NCI-H1048 (cell line): ENCODE data around the gene SVBP.
A peak's percentile ranks its signal among the peaks of the same experiment; 100 is the strongest.
"Not testable (repeated sequence)": the region's sequence is repeated elsewhere in the genome, so short reads cannot be mapped to it uniquely, and the experiment has no call there.

Experiments used
- DNase-seq: peaks from one replicate; lab custom pipeline; 2025; lab: John Stamatoyannopoulos, UW

SVBP gene

DNA sequence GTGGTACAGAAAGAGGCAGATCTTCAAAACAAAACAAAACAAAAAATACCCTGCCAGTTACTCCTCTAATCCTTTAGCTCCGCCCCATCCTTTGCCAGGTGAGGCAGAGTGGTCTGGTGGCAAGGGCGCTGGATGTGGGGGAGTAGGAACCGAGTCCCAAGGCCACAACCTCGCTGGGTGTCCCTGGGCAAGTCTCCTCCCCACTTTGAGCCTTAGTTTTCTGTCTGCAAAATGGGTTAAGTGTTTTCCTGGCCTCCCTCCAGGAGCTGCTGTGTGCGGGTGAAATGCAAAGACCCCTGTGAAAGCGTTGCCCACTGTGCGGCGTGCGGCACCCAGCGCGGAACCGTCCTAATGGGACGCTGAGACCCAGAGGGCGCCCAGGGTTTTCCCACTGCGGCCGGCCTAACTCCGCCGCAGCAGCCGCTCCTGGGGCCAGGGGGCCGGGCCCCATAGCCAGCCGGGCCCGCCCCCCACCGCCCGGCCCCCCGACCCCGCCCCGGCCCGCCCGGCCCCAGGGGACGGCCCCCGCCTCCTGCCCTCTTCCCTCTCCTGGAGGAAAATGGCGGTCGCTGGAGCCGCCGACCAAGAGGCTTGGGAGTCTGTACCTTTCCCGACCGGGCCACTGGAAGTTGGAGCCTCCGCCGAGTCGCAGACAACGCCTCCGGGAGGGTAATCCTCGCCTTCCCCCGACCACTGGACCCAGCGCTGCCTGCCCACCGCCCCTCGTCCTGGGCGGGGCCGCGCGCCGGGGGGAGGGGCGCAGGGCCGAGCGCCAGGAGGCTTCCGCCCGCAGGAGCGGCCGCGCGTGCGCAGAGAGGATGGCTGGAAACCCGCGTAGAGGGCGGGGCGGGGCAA is at the start of gene SVBP, which contains the start of gene ERMAP:
TSS of gene SVBP (minus strand) at position 813 of the 855 bp plus-strand sequence. CDS start 853 bp downstream, outside the sequence.
TSS of gene ERMAP (plus strand) at position 538 of the 855 bp plus-strand sequence. CDS start 13,327 bp downstream, outside the sequence.
- peak; percentile 84 for DNase-seq

GRCh38 chr1:42866549-42866948 is 49.4 kb upstream of the SVBP start:
- DNase-seq, result no peak

- no peak for DNase-seq
These were observed 43.8 kb upstream of the SVBP start for GRCh38 chr1:42861014-42861399.

- no peak for DNase-seq
These were observed 43.3 kb upstream of the SVBP start for GRCh38 chr1:42860339-42861013.

DNA sequence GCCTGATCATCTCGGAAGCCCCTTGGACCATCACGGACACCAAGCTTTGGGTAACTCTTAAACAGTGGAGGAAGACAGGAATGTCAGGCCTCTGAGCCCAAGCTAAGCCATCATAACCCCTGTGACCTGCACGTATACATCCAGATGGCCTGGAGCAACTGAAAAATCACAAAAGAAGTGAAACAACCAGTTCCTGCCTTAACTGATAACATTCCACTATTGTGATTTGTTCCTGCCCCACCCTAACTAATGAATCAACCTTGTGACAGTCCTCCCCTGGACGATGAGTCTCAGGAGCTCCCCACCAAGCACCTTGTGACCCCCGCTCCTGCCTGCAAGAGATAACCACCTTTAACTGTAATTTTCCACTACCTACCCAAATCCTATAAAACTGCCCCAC is 42.2 kb upstream of the SVBP start:
- not testable (repeated sequence) for DNase-seq

DNA sequence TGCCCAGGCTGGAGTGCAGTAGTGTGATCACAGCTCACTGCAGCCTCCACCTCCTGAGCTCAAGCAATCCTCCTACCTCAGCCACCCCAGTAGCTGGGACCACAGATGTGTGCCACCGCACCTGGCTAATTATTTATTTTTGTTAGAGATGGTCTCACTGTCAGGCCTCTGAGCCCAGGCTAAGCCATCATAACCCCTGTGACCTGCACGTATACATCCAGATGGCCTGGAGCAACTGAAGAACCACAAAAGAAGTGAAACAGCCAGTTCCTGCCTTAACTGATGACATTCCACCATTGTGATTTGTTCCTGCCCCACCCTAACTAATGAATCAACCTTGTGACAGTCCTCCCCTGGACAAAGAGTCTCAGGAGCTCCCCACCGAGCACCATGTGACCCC is 39.4 kb upstream of the SVBP start:
- DNase-seq, result not testable (repeated sequence)

DNA sequence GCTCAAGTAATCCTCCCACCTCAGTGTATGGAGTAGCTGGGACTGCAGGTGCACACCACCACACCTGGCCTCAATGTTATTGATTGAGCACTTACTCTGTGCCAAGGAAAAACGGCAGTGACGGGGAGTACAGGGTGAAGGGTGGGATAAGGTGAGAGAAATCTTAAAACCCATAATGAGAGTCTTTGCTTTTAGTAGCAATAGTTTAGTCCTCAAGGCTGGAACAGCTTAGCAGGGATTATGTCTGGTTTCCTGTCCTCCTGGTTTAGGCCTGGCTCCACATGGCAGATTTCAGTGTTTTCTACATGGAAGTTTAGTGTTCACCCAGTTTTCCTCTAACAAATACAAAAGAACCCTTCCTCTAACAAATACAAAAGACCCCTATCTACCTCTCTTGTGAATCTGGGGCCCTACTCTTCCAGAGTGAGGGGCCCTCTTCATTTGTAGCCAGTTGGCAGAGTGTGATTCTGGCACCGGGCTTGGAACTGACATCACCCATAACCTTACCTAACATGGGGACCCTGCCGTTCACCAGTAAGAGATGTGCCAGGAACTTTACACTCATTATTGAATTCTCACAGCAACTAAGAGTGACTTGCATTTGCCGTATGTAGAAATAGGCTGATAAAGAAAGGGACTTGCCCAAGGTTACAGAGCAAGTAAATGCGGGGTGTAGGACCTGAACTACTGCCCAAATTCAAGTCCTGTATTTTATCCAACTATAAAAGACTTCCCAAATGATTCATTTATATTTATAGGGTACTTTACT is 36.1 kb upstream of the SVBP start:
- no peak for DNase-seq

- DNase-seq, result no peak
These were observed 35.4 kb upstream of the SVBP start for GRCh38 chr1:42852608-42852980.

GRCh38 chr1:42851960-42852607 is 34.9 kb upstream of the SVBP start:
- DNase-seq, result no peak

DNA sequence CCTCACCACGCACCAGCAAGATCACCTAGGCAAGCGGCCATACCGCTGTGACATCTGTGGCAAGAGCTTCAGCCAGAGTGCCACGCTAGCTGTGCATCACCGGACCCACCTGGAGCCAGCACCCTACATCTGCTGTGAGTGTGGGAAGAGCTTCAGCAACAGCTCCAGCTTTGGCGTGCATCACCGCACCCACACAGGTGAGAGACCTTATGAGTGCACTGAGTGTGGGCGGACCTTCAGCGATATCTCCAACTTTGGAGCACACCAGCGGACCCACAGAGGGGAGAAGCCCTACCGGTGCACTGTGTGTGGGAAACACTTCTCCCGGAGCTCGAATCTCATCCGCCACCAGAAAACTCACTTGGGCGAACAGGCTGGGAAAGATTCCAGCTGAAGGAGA is 34.2 kb upstream of the SVBP start:
- DNase-seq, result no peak

- DNase-seq, result no peak
These were observed 32.7 kb upstream of the SVBP start for GRCh38 chr1:42849944-42850343.

- no peak for DNase-seq
These were observed 31.8 kb upstream of the SVBP start for GRCh38 chr1:42848823-42849537.

DNA sequence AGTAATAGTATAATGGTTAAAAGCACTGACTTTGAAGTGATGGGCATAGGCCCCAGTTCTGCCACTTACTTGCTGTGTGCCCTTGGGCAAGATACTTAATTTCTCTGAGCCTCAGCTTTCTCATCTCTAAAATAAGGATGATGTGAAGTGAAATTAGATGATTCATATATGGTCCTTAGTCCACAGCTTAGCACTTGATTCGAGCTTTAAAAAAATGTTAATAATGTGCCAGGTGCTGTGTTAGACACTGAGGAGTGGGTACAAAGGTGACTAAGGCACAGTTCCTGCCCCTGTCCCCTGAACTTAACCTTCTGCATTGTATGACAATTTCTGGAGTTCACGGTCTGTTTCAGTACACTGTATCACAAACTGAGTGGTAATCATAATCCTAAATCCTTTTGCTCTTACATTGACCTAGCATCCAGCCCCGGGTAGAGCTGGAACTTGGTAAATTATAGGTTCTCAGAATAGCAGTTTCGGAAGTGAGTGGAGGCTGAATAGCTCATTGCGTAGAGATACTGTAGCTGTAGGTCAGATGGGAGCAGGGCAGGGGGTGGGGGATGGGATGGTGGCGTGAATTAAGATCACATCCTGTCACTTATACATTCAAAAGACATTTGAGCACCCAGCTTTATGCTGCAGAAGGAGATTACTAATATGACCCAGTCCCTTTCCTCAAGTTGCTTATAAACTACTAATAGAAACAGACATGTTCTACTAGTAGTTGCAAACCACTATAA is 30.7 kb upstream of the SVBP start:
- DNase-seq, result no peak

- DNase-seq, result no peak
These were observed 30.0 kb upstream of the SVBP start for GRCh38 chr1:42847111-42847595.

DNA sequence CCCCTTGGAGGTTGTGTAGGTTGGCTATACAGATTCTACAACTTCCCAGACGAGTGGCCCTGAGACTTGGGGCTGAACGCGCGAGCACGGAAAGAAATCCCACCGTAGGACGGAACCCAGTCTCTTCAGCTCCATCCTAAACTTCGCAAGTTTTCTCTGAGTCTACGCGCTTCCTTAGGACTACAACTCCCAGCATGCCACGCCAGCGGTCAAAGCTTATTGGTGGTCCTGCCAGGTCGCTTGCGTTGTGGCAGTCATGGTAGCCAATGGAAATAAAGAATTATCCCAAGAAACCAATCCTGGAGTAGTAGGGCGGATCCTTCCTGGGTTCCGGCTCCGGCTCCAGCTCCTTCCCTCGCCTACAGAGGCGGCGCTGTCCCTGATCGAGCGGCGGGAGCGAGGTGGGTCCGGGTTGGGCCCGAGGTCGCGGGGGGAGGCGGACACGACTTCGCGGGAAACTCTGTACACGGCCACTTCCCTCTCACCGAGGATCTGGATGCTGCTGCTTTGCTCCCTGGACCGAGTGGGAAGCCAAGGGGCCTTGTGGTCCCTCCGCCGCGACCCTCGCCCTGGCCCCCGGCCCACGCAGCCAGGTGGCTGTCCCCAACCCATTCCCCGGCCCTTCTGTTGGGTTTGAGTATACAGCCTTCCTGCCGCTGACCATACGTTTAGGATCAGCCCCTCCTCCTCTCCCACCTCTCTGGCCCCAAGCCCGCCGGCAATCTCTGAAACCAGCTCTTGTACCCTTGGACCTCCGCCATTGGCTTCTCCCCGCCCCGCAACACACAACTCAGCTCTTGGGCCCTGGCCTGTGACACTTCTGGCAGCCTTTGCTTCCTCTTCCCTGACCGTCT is 29.3 kb upstream of the SVBP start, which contains the start of gene ZNF691:
TSS of gene ZNF691 (plus strand) at position 357 of the 854 bp plus-strand sequence. CDS start 3,046 bp downstream, outside the sequence.
- DNase-seq, result peak; percentile 94

- no peak for DNase-seq
These were observed 28.7 kb upstream of the SVBP start for GRCh38 chr1:42845866-42846256.

- no peak for DNase-seq
These were observed 28.0 kb upstream of the SVBP start for GRCh38 chr1:42845193-42845592.

DNA sequence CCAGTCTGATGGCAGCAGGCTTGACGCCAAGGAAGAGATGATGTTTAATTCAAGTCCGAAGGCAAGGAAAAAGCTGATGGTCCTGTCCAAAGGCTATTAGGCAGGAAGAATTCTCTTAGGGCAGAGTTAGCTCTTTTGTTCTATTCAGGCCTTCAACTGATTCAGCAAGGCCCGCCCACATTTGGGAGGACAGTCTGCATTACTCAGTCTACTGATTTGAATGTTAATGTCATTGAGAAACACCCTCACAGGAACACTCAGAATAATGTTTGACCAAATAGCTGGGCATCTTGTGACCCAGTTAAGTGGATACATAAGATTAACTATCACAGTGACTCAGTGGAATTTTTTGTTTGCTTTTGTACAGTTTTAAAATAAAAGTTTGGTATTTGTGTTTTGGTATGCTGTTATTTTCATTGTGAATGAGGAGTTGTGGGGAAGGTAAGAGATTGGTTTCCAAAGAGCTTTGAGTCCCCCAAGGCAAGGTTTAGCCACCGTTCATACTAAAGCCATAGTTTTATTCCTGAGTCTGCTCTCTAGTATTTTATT is 27.5 kb upstream of the SVBP start:
- DNase-seq, result no peak
